Measurements from ENCODE around the gene MT1F.
A peak's percentile ranks its signal among the peaks of the same experiment; 100 is the strongest.

MT1F gene

GRCh38 chr16:56625943-56626654, 31.7 kb upstream of the MT1F start:
- no peak for DNase-seq

- no peak for DNase-seq
Observed at GRCh38 chr16:56626685-56627084, 31.1 kb upstream of the MT1F start.

GRCh38 chr16:56628486-56629350, 29.0 kb upstream of the MT1F start:
- DNase-seq = no peak

GRCh38 chr16:56629531-56629930, 28.2 kb upstream of the MT1F start:
- DNase-seq = no peak

GRCh38 chr16:56630134-56630533, 27.6 kb upstream of the MT1F start:
- no peak for DNase-seq

GRCh38 chr16:56631197-56631596, 26.6 kb upstream of the MT1F start:
- no peak for DNase-seq

- no peak for DNase-seq
Observed at GRCh38 chr16:56631832-56632155, 26.0 kb upstream of the MT1F start.

- DNase-seq = no peak
Observed at GRCh38 chr16:56632156-56632847, 25.5 kb upstream of the MT1F start, which contains the start of gene MT1M. Gene MT1M, plus strand, starts transcription at chr16:56632659. Its CDS starts 73 bp downstream, at chr16:56632732.

GRCh38 chr16:56632848-56633365, 24.9 kb upstream of the MT1F start:
- no peak for DNase-seq

- DNase-seq = no peak
Observed at GRCh38 chr16:56633535-56633934, 24.2 kb upstream of the MT1F start.

GRCh38 chr16:56634715-56635440, 22.9 kb upstream of the MT1F start:
- no peak for DNase-seq

GRCh38 chr16:56635441-56635967, 22.3 kb upstream of the MT1F start:
- no peak for DNase-seq

GRCh38 chr16:56636616-56637413, 20.9 kb upstream of the MT1F start:
- DNase-seq = no peak

- DNase-seq = peak in 1 of 2 donors; percentile 38
Observed at GRCh38 chr16:56637814-56638750, 19.7 kb upstream of the MT1F start, which contains the start of gene MT1A. Gene MT1A, plus strand, starts transcription at chr16:56638666. Its CDS starts 73 bp downstream, at chr16:56638739.

GRCh38 chr16:56639045-56639444, 18.7 kb upstream of the MT1F start:
- no peak for DNase-seq

- DNase-seq = no peak
Observed at GRCh38 chr16:56640076-56640475, 17.7 kb upstream of the MT1F start.

GRCh38 chr16:56641166-56641565, 16.6 kb upstream of the MT1F start:
- no peak for DNase-seq

- DNase-seq = peak; percentile 79 to 81
Observed at GRCh38 chr16:56643080-56643778, 14.5 kb upstream of the MT1F start.

GRCh38 chr16:56643833-56644232, 13.9 kb upstream of the MT1F start:
- DNase-seq = no peak

GRCh38 chr16:56645311-56645710, 12.4 kb upstream of the MT1F start:
- no peak for DNase-seq

Measured in stimulated activated CD4-positive, alpha-beta T cell treated with anti-CD3 and anti-CD28 coated beads, Interleukin-2, amount 100 ng/mL, for 24 hours (primary cell).